GM12878 (cell line): ENCODE data around the gene PPP1CC.

Experiments used
- RAD51 ChIP-seq: fragments of 450-650 bp; IDR thresholded peaks from 2 replicates; pipeline ENCODE4 v1.6.1; 2016; ENCODE audit warnings: moderate library complexity, mild to moderate bottlenecking, inconsistent platforms
- TAF1 ChIP-seq: IDR thresholded peaks from 2 replicates; pipeline ENCODE4 v1.6.1; 2011; ENCODE audit warnings: mild to moderate bottlenecking, low read depth, low read length, borderline replicate concordance

GRCh38 chr12:110790301-110790700 is 47.6 kb upstream of the PPP1CC start:
- no peak for TF ChIP-seq RAD51
- no peak for TF ChIP-seq TAF1
